Measurements from ENCODE around the gene RCAN2.
A peak's percentile ranks its signal among the peaks of the same experiment; 100 is the strongest.

The RCAN2 gene

GRCh38 chr6:46491201-46491627, at the start of gene RCAN2:
Gene RCAN2 (minus strand): TSS chr6:46491449.
- DNase-seq: peak; percentile 14

- DNase-seq: no peak
Observed at GRCh38 chr6:46539866-46540265, 48.6 kb upstream of the RCAN2 start.

- no peak for DNase-seq
Observed at GRCh38 chr6:46538800-46539480, 47.7 kb upstream of the RCAN2 start.

- no peak for DNase-seq
Observed at GRCh38 chr6:46530896-46531295, 39.6 kb upstream of the RCAN2 start.

- DNase-seq: no peak
Observed at GRCh38 chr6:46528961-46529750, 37.9 kb upstream of the RCAN2 start.

- DNase-seq: no peak
Observed at GRCh38 chr6:46526607-46527006, 35.4 kb upstream of the RCAN2 start.

GRCh38 chr6:46525583-46525982, 34.3 kb upstream of the RCAN2 start:
- DNase-seq: no peak

GRCh38 chr6:46521464-46521971, 30.3 kb upstream of the RCAN2 start:
- DNase-seq: no peak

GRCh38 chr6:46517202-46517601, 26.0 kb upstream of the RCAN2 start:
- DNase-seq: no peak

- DNase-seq: no peak
Observed at GRCh38 chr6:46513533-46513932, 22.3 kb upstream of the RCAN2 start.

GRCh38 chr6:46511320-46511719, 20.1 kb upstream of the RCAN2 start:
- DNase-seq: no peak

- DNase-seq: no peak
Observed at GRCh38 chr6:46510651-46511050, 19.4 kb upstream of the RCAN2 start.

- no peak for DNase-seq
Observed at GRCh38 chr6:46509981-46510510, 18.8 kb upstream of the RCAN2 start.

- no peak for DNase-seq
Observed at GRCh38 chr6:46509063-46509462, 17.8 kb upstream of the RCAN2 start.

- DNase-seq: no peak
Observed at GRCh38 chr6:46507426-46507825, 16.2 kb upstream of the RCAN2 start.

- no peak for DNase-seq
Observed at GRCh38 chr6:46505693-46506512, 14.7 kb upstream of the RCAN2 start.

- DNase-seq: no peak
Observed at GRCh38 chr6:46504242-46504641, 13.0 kb upstream of the RCAN2 start.

- no peak for DNase-seq
Observed at GRCh38 chr6:46502486-46503119, 11.4 kb upstream of the RCAN2 start.

- DNase-seq: no peak
Observed at GRCh38 chr6:46501136-46502089, 10.2 kb upstream of the RCAN2 start.

GRCh38 chr6:46500382-46500781, 9.1 kb upstream of the RCAN2 start:
- DNase-seq: no peak
